Kidney epithelial cell (primary cell): ENCODE measurements around the gene TMEM231. TPM values are rescaled to one million over a fixed set of nuclear protein-coding genes. Genes with fewer than 3 reads are reported as not detected.

Source experiments
- DNase-seq: peaks from one replicate; pipeline ENCODE4 v3.0.0-alpha.2; 2010; ENCODE audit warnings: low read depth
- H3K27me3 ChIP-seq: 2 replicates; pipeline ENCODE4 v1.6.0; 2011; ENCODE audit warnings: low read length; ENCODE audit not compliant: control insufficient read depth, insufficient read depth
- H3K36me3 ChIP-seq: 2 replicates; pipeline ENCODE4 v1.5.1; 2011; ENCODE audit warnings: low read length; ENCODE audit not compliant: control insufficient read depth, insufficient read depth
- H3K4me3 ChIP-seq: 2 replicates; pipeline ENCODE4 v1.5.1; 2011; ENCODE audit warnings: low read depth, mild to moderate bottlenecking, control low read depth, low read length
- CTCF ChIP-seq: IDR thresholded peaks from 2 replicates; pipeline ENCODE4 v1.5.1; 2011; ENCODE audit warnings: mild to moderate bottlenecking, moderate library complexity, low read length, control low read depth, inconsistent platforms; ENCODE audit not compliant: insufficient read depth, poor library complexity, severe bottlenecking
- total RNA-seq: library from RNA; depleted of rRNA; stranded (reverse); fragments of >200 nt; gene quantifications from 2 replicates; pipeline ENCODE4 v1.2.3, GENCODE V29; 2015

Gene TMEM231
- total RNA-seq, 1 donor from 2014 or later: 16.0 TPM

- no peaks in the 10 kb centered on the region for H3K36me3 ChIP-seq
Measured at GRCh38 chr16:75590920-75591843, 35.1 kb upstream of the TMEM231 start.

GRCh38 chr16:75589306-75589705 is 33.3 kb upstream of the TMEM231 start:
- DNase-seq: no peak
- TF ChIP-seq CTCF: no peak
- no peak overlapping the region for H3K4me3 ChIP-seq
- H3K36me3 ChIP-seq: no peaks in the 10 kb centered on the region
- H3K27me3 ChIP-seq: no peaks in the 10 kb centered on the region

More at GRCh38 chr16:75590920-75591843, 35.1 kb upstream of the TMEM231 start:
- Histone ChIP-seq H3K27me3 (no peaks in the 10 kb centered on the region), H3K4me3 (no peak overlapping the region)
- DNase-seq: no peak
- no peak for TF ChIP-seq CTCF

GRCh38 chr16:75588716-75589115 is 32.7 kb upstream of the TMEM231 start:
- no peak for TF ChIP-seq CTCF
- DNase-seq: no peak
- Histone ChIP-seq H3K27me3 (no peaks in the 10 kb centered on the region), H3K36me3 (no peaks in the 10 kb centered on the region), H3K4me3 (no peak overlapping the region)

- Histone ChIP-seq H3K27me3 (no peaks in the 10 kb centered on the region), H3K36me3 (no peaks in the 10 kb centered on the region), H3K4me3 (no peak overlapping the region)
- no peak for TF ChIP-seq CTCF
- DNase-seq: no peak
Measured at GRCh38 chr16:75584108-75584507, 28.1 kb upstream of the TMEM231 start.

- no peaks in the 10 kb centered on the region for H3K27me3 ChIP-seq
- TF ChIP-seq CTCF: no peak
- H3K4me3 ChIP-seq: no peak overlapping the region
- DNase-seq: no peak
- peaks cover 1% of the 10 kb centered on the region for H3K36me3 ChIP-seq
Measured at GRCh38 chr16:75579281-75579834, 23.3 kb upstream of the TMEM231 start.

GRCh38 chr16:75578725-75579124 is 22.7 kb upstream of the TMEM231 start:
- H3K4me3 ChIP-seq: no peak overlapping the region
- no peak for DNase-seq
- H3K27me3 ChIP-seq: no peaks in the 10 kb centered on the region
- H3K36me3 ChIP-seq: peaks cover 1% of the 10 kb centered on the region
- TF ChIP-seq CTCF: no peak
